ENCODE measurements around the gene PSMB7. TPM values are rescaled to one million over a fixed set of nuclear protein-coding genes. Genes with fewer than 3 reads are reported as not detected.

Gene PSMB7
- polyA plus RNA-seq, 1 of the 3 experiments (the other 2 are of a cell fraction): 357 TPM

GRCh38 chr9:124440786-124441185, 25.5 kb upstream of the PSMB7 start:
- Histone ChIP-seq H3K4me2 (no peak overlapping the region), H3F3A (replicated peaks; ENCODE audit: insufficient read depth) (peaks cover 5% of the 10 kb centered on the region), H3K4me3 (ENCODE audit: low read depth in 2 of 2, low read length in 1 of 2) (no peak overlapping the region), H3K27ac (ENCODE audit: low read depth in 2 of 2, low read length in 1 of 2) (no peak overlapping the region), H3K4me1 (ENCODE audit: control insufficient read depth in 1 of 2, insufficient read depth in 2 of 2, low read depth in 1 of 2, low read length in 1 of 2) (no peaks in the 10 kb centered on the region), H3K36me3 (replicated peaks in 1 of 2; ENCODE audit: control insufficient read depth in 1 of 2, insufficient read depth in 2 of 2, low read length in 1 of 2) (no peaks in the 10 kb centered on the region), H3K27me3 (ENCODE audit: insufficient read depth) (no peaks in the 10 kb centered on the region), H2AFZ (ENCODE audit: low read depth) (no peak overlapping the region), H3K9me2 (no peaks in the 10 kb centered on the region), H3K9me3 (no peaks in the 10 kb centered on the region), H4K20me1 (ENCODE audit: insufficient read depth) (no peaks in the 10 kb centered on the region), H3K9ac (no peak overlapping the region), H3K79me2 (ENCODE audit: insufficient read depth) (no peaks in the 10 kb centered on the region)
- POLR2A ChIA-PET: no interaction called here
- TF ChIP-seq TEAD4 (IDR thresholded peaks at IDR 0.05; ENCODE audit: borderline replicate concordance, insufficient read depth): no peak
- no peak for TF ChIP-seq FOSL2 (IDR thresholded peaks at IDR 0.05; ENCODE audit: borderline replicate concordance, low read depth)
- TF ChIP-seq RFX5 (IDR thresholded peaks at IDR 0.05; ENCODE audit: low read length): no peak
- no peak for TF ChIP-seq RXRA (IDR thresholded peaks at IDR 0.05; ENCODE audit: borderline replicate concordance, low read depth)
- TF ChIP-seq SMC3 (IDR thresholded peaks at IDR 0.05; ENCODE audit: low read depth, low read length): no peak
- TF ChIP-seq, protein P1, sequence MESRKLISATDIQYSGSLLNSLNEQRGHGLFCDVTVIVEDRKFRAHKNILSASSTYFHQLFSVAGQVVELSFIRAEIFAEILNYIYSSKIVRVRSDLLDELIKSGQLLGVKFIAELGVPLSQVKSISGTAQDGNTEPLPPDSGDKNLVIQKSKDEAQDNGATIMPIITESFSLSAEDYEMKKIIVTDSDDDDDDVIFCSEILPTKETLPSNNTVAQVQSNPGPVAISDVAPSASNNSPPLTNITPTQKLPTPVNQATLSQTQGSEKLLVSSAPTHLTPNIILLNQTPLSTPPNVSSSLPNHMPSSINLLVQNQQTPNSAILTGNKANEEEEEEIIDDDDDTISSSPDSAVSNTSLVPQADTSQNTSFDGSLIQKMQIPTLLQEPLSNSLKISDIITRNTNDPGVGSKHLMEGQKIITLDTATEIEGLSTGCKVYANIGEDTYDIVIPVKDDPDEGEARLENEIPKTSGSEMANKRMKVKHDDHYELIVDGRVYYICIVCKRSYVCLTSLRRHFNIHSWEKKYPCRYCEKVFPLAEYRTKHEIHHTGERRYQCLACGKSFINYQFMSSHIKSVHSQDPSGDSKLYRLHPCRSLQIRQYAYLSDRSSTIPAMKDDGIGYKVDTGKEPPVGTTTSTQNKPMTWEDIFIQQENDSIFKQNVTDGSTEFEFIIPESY (IDR thresholded peaks at IDR 0.05; ENCODE audit: borderline replicate concordance, low read depth): no peak
- no peak for TF ChIP-seq NRF1 (IDR thresholded peaks at IDR 0.05; ENCODE audit: low read depth, low read length)
- TF ChIP-seq RCOR1 (IDR thresholded peaks at IDR 0.05; ENCODE audit: low read length): no peak
- no peak for DNase-seq
- CTCF ChIA-PET: interaction anchor here (3.4 kb wide), 1 partner anchor 19 kb away, joined by 12 read pairs; no protein-coding TSS in a partner anchor
- WGBS (ENCODE audit: low lambda C conversion rate): 74% methylated on average over 10 of the region's 10 CpGs

GRCh38 chr9:124439686-124440243, 24.5 kb upstream of the PSMB7 start:
- H3K27me3 ChIP-seq (ENCODE audit: insufficient read depth): no peaks in the 10 kb centered on the region
- H3K9me3 ChIP-seq: no peaks in the 10 kb centered on the region
- H3K9me2 ChIP-seq: no peaks in the 10 kb centered on the region
- H3K4me3 ChIP-seq (ENCODE audit: low read depth in 2 of 2, low read length in 1 of 2): no peak overlapping the region
- H3K36me3 ChIP-seq (replicated peaks in 1 of 2; ENCODE audit: control insufficient read depth in 1 of 2, insufficient read depth in 2 of 2, low read length in 1 of 2): no peaks in the 10 kb centered on the region
- no peaks in the 10 kb centered on the region for H3K4me1 ChIP-seq (ENCODE audit: control insufficient read depth in 1 of 2, insufficient read depth in 2 of 2, low read depth in 1 of 2, low read length in 1 of 2)
- no peak overlapping the region for H3K27ac ChIP-seq (ENCODE audit: low read depth in 2 of 2, low read length in 1 of 2)
- no peaks in the 10 kb centered on the region for H3K79me2 ChIP-seq (ENCODE audit: insufficient read depth)
- DNase-seq: no peak
- peaks cover 5% of the 10 kb centered on the region for H3F3A ChIP-seq (replicated peaks; ENCODE audit: insufficient read depth)
- no peak overlapping the region for H2AFZ ChIP-seq (ENCODE audit: low read depth)
- no peak overlapping the region for H3K4me2 ChIP-seq
- ChIA-PET CTCF (interaction anchor here (0.8 to 3.4 kb wide), 5 partner anchors 8 to 97 kb away, joined by 3 to 12 read pairs (median 4); no protein-coding TSS in a partner anchor), POLR2A (no interaction called here)
- WGBS (ENCODE audit: low lambda C conversion rate): 80% methylated on average over 4 of the region's 6 CpGs
- no peaks in the 10 kb centered on the region for H4K20me1 ChIP-seq (ENCODE audit: insufficient read depth)
- no peak overlapping the region for H3K9ac ChIP-seq
- TF ChIP-seq JUND (IDR thresholded peaks at IDR 0.05) (no peak), EZH2phosphoT487 (IDR thresholded peaks at IDR 0.05; ENCODE audit: borderline replicate concordance, low read depth) (no peak), FOXJ3 (CRISPR knock-in tag; IDR thresholded peaks at IDR 0.05) (no peak), MEF2A (IDR thresholded peaks at IDR 0.05; ENCODE audit: borderline replicate concordance, low read depth) (no peak), YY1 (IDR thresholded peaks at IDR 0.05; ENCODE audit: low read depth) (no peak), RXRA (IDR thresholded peaks at IDR 0.05; ENCODE audit: borderline replicate concordance, low read depth) (no peak), FOSL2 (IDR thresholded peaks at IDR 0.05; ENCODE audit: borderline replicate concordance, low read depth) (no peak), EP300 (IDR thresholded peaks at IDR 0.05; ENCODE audit: borderline replicate concordance in 1 of 2, low read depth in 1 of 2, low read length in 1 of 2) (no peak), SIN3A (IDR thresholded peaks at IDR 0.05; ENCODE audit: borderline replicate concordance, low read depth, low read length) (no peak), MXI1 (IDR thresholded peaks at IDR 0.05; ENCODE audit: low read depth, low read length) (no peak), ELF1 (IDR thresholded peaks at IDR 0.05) (no peak), RFX5 (IDR thresholded peaks at IDR 0.05; ENCODE audit: low read length) (no peak)
- TF ChIP-seq, protein P2, sequence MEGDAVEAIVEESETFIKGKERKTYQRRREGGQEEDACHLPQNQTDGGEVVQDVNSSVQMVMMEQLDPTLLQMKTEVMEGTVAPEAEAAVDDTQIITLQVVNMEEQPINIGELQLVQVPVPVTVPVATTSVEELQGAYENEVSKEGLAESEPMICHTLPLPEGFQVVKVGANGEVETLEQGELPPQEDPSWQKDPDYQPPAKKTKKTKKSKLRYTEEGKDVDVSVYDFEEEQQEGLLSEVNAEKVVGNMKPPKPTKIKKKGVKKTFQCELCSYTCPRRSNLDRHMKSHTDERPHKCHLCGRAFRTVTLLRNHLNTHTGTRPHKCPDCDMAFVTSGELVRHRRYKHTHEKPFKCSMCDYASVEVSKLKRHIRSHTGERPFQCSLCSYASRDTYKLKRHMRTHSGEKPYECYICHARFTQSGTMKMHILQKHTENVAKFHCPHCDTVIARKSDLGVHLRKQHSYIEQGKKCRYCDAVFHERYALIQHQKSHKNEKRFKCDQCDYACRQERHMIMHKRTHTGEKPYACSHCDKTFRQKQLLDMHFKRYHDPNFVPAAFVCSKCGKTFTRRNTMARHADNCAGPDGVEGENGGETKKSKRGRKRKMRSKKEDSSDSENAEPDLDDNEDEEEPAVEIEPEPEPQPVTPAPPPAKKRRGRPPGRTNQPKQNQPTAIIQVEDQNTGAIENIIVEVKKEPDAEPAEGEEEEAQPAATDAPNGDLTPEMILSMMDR (IDR thresholded peaks at IDR 0.05): no peak
- TF ChIP-seq, protein P3, sequence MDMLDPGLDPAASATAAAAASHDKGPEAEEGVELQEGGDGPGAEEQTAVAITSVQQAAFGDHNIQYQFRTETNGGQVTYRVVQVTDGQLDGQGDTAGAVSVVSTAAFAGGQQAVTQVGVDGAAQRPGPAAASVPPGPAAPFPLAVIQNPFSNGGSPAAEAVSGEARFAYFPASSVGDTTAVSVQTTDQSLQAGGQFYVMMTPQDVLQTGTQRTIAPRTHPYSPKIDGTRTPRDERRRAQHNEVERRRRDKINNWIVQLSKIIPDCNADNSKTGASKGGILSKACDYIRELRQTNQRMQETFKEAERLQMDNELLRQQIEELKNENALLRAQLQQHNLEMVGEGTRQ (IDR thresholded peaks at IDR 0.05; ENCODE audit: borderline replicate concordance, low read depth, low read length): no peak
- TF ChIP-seq, protein P4, sequence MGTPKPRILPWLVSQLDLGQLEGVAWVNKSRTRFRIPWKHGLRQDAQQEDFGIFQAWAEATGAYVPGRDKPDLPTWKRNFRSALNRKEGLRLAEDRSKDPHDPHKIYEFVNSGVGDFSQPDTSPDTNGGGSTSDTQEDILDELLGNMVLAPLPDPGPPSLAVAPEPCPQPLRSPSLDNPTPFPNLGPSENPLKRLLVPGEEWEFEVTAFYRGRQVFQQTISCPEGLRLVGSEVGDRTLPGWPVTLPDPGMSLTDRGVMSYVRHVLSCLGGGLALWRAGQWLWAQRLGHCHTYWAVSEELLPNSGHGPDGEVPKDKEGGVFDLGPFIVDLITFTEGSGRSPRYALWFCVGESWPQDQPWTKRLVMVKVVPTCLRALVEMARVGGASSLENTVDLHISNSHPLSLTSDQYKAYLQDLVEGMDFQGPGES (IDR thresholded peaks at IDR 0.05; ENCODE audit: low read depth, low read length): no peak
- TF ChIP-seq, protein P5, sequence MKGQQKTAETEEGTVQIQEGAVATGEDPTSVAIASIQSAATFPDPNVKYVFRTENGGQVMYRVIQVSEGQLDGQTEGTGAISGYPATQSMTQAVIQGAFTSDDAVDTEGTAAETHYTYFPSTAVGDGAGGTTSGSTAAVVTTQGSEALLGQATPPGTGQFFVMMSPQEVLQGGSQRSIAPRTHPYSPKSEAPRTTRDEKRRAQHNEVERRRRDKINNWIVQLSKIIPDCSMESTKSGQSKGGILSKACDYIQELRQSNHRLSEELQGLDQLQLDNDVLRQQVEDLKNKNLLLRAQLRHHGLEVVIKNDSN (IDR thresholded peaks at IDR 0.05; ENCODE audit: borderline replicate concordance, low read depth): no peak
